Cardiac muscle cell (in vitro differentiated cells and primary cell): ENCODE data around the gene SLC24A3. TPM values are rescaled to one million over a fixed set of nuclear protein-coding genes. Genes with fewer than 3 reads are reported as not detected.
A peak's percentile ranks its signal among the peaks of the same experiment; 100 is the strongest.

Experiments used
- DNase-seq, 2 donors: peaks; one replicate each; pipeline versions ENCODE4 v3.0.0 to v3.0.0-alpha.2; 2010 to 2017; ENCODE audit warnings: low read depth in 1 of 2, low spot score in 1 of 2
- H3K27ac ChIP-seq: fragments of 200-600 bp; sonication (generic); 2 replicates; pipeline ENCODE4 v1.5.1; 2016
- H3K27me3 ChIP-seq: fragments of 200-600 bp; sonication (generic); 2 replicates; pipeline ENCODE4 v1.6.0; 2016; ENCODE audit warnings: control low read depth
- H3K36me3 ChIP-seq: fragments of 200-600 bp; sonication (generic); 2 replicates; pipeline ENCODE4 v1.5.1; 2016; ENCODE audit warnings: control low read depth
- H3K4me1 ChIP-seq: fragments of 200-600 bp; sonication (generic); 2 replicates; pipeline ENCODE4 v1.8.1; 2017; ENCODE audit warnings: low read depth, mild to moderate bottlenecking, mixed run types
- H3K4me3 ChIP-seq: fragments of 200-600 bp; sonication (generic); 2 replicates; pipeline ENCODE4 v1.5.1; 2016; ENCODE audit warnings: mild to moderate bottlenecking
- H3K9me3 ChIP-seq: fragments of 200-600 bp; sonication (generic); 2 replicates; pipeline ENCODE4 v1.5.1; 2017; ENCODE audit warnings: low read depth, mild to moderate bottlenecking, control low read depth
- CTCF ChIP-seq: IDR thresholded peaks from 2 replicates; pipeline ENCODE4 v1.5.1; 2012; ENCODE audit warnings: low read depth, mild to moderate bottlenecking, low read length
- polyA plus RNA-seq: library from polyadenylated mRNA; unstranded; fragments of >200 nt; fragmentation: Nextera tagmentation; extraction: Ambion mirVana; gene quantifications from 2 replicates; pipeline ENCODE4 v1.2.1, GENCODE V29; 2016
- total RNA-seq: library from RNA; depleted of rRNA; stranded (reverse); fragments of >200 nt; gene quantifications from 2 replicates; pipeline ENCODE4 v1.2.3, GENCODE V29; 2016

Gene SLC24A3
- total and polyA plus RNA-seq, 2 experiments from 2014 or later = 1.6 to 1.7 TPM

GRCh38 chr20:19185083-19185482, 27.4 kb upstream of the SLC24A3 start:
- Histone ChIP-seq H3K4me3 (no peak overlapping the region), H3K27ac (no peak overlapping the region), H3K4me1 (no peaks in the 10 kb centered on the region), H3K27me3 (no peaks in the 10 kb centered on the region), H3K9me3 (no peaks in the 10 kb centered on the region), H3K36me3 (no peaks in the 10 kb centered on the region)
- TF ChIP-seq CTCF = no peak
- DNase-seq = no peak

- Histone ChIP-seq H3K4me1 (no peaks in the 10 kb centered on the region), H3K36me3 (no peaks in the 10 kb centered on the region), H3K4me3 (no peak overlapping the region), H3K27me3 (no peaks in the 10 kb centered on the region), H3K9me3 (no peaks in the 10 kb centered on the region), H3K27ac (no peak overlapping the region)
- DNase-seq = no peak
- TF ChIP-seq CTCF = no peak
Measured at GRCh38 chr20:19193349-19193748, 19.1 kb upstream of the SLC24A3 start.

- Histone ChIP-seq H3K4me1 (no peaks in the 10 kb centered on the region), H3K4me3 (no peak overlapping the region), H3K9me3 (no peaks in the 10 kb centered on the region), H3K36me3 (no peaks in the 10 kb centered on the region), H3K27ac (no peak overlapping the region), H3K27me3 (peaks cover 4% of the 10 kb centered on the region)
- DNase-seq = peak; percentile 55 to 79
- TF ChIP-seq CTCF = peak; percentile 87
Measured at GRCh38 chr20:19205981-19206396, 6.5 kb upstream of the SLC24A3 start.

- no peaks in the 10 kb centered on the region for H3K36me3 ChIP-seq
- peaks cover 15% of the 10 kb centered on the region for H3K27me3 ChIP-seq
- no peak for TF ChIP-seq CTCF
- H3K4me3 ChIP-seq = no peak overlapping the region
- no peak overlapping the region for H3K27ac ChIP-seq
- no peak for DNase-seq
- no peaks in the 10 kb centered on the region for H3K9me3 ChIP-seq
- no peaks in the 10 kb centered on the region for H3K4me1 ChIP-seq
Measured at GRCh38 chr20:19207541-19207940, 4.9 kb upstream of the SLC24A3 start.

GRCh38 chr20:19210391-19211155, 1.9 kb upstream of the SLC24A3 start:
- TF ChIP-seq CTCF = no peak

More at GRCh38 chr20:19210391-19211155, 1.9 kb upstream of the SLC24A3 start:
- H3K27ac ChIP-seq = no peak overlapping the region
- peak in 1 of 2 donors; percentile 45 for DNase-seq
- H3K27me3 ChIP-seq = peaks cover 40% of the 10 kb centered on the region
- H3K9me3 ChIP-seq = no peaks in the 10 kb centered on the region
- no peak overlapping the region for H3K4me3 ChIP-seq
- H3K4me1 ChIP-seq = no peaks in the 10 kb centered on the region
- H3K36me3 ChIP-seq = no peaks in the 10 kb centered on the region
